Astrocyte of the spinal cord (primary cell): ENCODE results near the gene DAZL.

Experiments
- DNase-seq: peaks from one replicate; pipeline ENCODE4 v3.0.0; 2011; ENCODE audit warnings: low read depth, low spot score
- H3K4me3 ChIP-seq: 2 replicates; pipeline ENCODE4 v1.5.1; 2011; ENCODE audit warnings: low read depth, mild to moderate bottlenecking, low read length, moderate library complexity
- in situ Hi-C: cut with HindIII; loops from 2 replicates; pipeline ENCODE4 v1.10.0; 2017; ENCODE audit warnings: low sequenced_read_pairs
- TF ChIP-seq, protein P1 (sequence below): IDR thresholded peaks from 2 replicates; pipeline ENCODE4 v1.5.1; 2012; ENCODE audit warnings: low read depth, mild to moderate bottlenecking, low read length, inconsistent platforms

The DAZL gene

DNA sequence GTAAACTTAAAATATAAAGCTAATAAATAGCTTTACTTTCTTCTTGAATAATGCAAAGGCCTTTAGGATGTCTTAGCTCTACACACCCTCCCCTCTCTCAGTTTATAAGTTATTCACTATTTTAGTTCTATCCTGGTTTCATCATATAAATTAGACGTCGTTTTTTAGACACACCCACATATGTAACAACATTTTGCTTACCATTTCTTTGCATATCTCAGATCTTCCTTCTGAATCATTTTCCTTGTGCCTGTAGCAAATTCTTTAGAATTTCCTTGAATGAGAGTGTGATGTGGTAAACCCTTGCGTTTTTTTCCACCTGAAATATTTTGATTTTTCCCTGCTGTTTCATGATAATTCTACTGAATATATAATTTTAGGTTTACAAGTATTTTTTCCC, 2.5 kb upstream of the DAZL start:
- in situ Hi-C loops, result no loop called here
- H3K4me3 ChIP-seq, result no peak overlapping the region
- DNase-seq, result no peak
- TF ChIP-seq, protein P1, sequence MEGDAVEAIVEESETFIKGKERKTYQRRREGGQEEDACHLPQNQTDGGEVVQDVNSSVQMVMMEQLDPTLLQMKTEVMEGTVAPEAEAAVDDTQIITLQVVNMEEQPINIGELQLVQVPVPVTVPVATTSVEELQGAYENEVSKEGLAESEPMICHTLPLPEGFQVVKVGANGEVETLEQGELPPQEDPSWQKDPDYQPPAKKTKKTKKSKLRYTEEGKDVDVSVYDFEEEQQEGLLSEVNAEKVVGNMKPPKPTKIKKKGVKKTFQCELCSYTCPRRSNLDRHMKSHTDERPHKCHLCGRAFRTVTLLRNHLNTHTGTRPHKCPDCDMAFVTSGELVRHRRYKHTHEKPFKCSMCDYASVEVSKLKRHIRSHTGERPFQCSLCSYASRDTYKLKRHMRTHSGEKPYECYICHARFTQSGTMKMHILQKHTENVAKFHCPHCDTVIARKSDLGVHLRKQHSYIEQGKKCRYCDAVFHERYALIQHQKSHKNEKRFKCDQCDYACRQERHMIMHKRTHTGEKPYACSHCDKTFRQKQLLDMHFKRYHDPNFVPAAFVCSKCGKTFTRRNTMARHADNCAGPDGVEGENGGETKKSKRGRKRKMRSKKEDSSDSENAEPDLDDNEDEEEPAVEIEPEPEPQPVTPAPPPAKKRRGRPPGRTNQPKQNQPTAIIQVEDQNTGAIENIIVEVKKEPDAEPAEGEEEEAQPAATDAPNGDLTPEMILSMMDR, result no peak

DNA sequence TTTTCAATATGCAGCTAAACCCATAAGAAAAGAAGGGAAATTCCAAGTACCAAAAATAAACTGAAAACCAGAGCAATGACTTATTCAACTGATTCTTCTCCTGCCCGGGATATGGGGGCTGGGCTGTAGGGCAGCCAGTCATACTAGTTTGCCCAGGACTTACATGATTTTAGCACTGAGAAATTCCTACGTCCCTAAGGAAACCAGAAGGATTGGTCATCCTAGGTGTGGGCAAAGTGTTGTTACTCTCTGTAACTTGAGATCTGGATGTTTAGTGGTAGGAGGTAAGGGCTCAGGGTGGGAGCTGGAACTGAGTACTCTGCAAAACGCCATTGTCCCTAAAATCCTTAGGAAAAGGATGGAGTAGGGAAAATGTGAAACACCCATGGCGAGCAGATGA, 1.2 kb upstream of the DAZL start:
- TF ChIP-seq, protein P1, result no peak
- no peak overlapping the region for H3K4me3 ChIP-seq
- DNase-seq, result peak; percentile 9
- in situ Hi-C loops, result no loop called here

DNA sequence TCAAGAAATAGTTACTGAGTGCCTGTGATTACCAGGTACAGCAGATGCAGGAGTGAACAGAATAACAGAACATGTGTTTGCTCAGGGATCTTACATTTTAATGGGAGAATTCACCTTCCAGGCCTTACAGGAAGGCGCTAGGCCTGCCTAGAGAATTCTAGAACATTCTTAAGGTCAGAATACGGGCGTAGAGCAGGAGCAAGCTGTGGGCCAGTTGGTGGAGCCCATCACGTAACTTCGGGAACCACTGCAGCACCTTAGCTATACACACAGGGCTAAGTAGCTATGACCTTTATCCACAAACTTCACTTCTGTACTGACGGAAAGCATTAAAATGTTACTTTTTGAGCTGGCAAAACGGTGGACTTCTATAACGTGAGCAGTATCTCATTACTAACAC, 743 bp upstream of the DAZL start:
- in situ Hi-C loops, result no loop called here
- TF ChIP-seq, protein P1, result no peak
- DNase-seq, result no peak

DNA sequence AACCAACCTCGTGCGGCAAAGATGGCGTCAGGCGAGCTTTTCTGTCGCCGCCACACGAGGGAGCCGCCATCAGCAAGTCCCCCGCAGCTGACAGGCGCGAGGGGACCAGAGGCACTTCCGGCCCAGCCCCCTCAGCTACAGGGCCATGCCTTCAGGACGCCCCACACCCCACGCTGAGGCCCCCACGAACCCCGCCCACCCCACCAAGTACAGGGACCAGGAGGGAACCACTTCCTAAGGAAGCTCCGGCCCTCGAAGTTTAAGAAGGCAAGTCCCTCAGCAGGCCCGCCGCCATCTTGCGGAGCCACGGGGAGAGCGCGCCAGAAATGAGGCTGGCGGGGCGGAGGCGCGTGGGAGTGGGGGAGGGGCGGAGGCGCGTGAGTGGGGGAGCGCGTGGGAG, 790 bp downstream of the DAZL start:
- in situ Hi-C loops, result no loop called here
- DNase-seq, result no peak
- TF ChIP-seq, protein P1, result no peak
- H3K4me3 ChIP-seq, result no peak overlapping the region

More for the DNA sequence above, 743 bp upstream of the DAZL start:
- H3K4me3 ChIP-seq, result no peak overlapping the region

DNA sequence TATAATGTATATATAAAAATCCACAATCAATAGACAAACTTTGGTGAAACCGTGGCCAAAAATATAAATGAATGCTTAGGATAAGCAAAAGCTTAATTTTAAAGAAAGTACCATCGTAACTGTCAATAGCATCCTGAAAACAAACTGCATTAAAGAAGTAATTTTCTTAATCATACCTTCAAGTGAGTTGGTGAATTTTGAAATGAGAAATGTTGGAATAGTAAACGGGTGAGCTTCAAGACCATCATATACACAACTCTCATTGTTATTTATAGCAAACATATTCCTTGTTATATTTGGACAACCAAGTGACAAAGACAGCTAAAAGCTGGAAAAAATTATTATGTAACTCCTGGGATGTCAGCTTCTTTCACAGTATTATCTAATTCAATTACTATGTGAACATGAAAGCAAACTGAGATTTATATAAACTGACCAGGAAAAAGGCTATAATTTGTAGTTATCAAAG, 3.7 kb downstream of the DAZL start:
- in situ Hi-C loops, result no loop called here
- TF ChIP-seq, protein P1, result no peak
- no peak overlapping the region for H3K4me3 ChIP-seq
- DNase-seq, result no peak

DNA sequence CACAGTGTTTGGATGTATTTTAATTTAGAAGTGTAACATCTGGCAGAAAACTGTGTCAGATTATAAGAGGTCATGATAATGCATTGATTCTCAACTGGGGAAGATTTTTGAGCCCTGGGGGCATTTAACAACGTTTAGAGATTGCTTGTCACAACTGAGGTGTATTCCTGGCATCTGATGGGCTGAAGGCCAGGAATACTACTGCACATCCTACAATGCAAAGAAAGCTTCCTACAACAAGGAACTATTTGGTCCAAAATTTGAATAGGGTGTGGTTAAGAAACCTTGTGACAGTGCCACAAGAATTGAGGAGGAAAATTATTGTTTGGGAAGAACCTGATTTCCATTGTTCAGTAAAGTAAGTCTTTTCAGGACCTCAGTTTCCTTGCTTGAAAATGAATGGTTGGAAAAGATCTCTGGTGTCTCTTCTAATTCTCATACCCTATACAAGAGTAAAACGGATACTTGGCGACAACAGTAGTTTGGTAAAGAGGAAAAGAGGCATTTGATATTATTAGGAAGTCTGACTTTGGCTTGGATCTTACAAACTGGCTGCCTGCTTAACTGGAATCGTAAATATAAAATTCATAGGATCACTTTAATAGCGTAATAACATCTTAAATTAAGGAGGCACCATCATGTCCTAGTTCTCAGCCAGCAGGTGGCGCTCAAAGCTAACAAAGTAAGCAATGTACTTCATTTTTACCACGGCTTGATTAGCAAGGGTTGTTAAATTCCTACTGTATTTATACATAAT, 4.3 kb downstream of the DAZL start:
- TF ChIP-seq, protein P1, result peak; percentile 67
- in situ Hi-C loops, result no loop called here
- no peak overlapping the region for H3K4me3 ChIP-seq
- DNase-seq, result peak; percentile 85
